GM18502 (cell line): ENCODE results near the gene NCBP2L.
A peak's percentile ranks its signal among the peaks of the same experiment; 100 is the strongest.

Source experiments
- ATAC-seq: cut with Tn5 transposase; IDR thresholded peaks from one replicate; pipeline ENCODE4 v1.9.1; 2021; ENCODE audit warnings: mild to moderate bottlenecking; ENCODE audit not compliant: unreplicated experiment, poor library complexity

Gene NCBP2L

GRCh38 chrX:107777536-107777832, at the start of gene NCBP2L:
Gene NCBP2L (plus strand): TSS chrX:107777733. CDS start chrX:107794221, 16,488 bp downstream.
- no peak for ATAC-seq

DNA sequence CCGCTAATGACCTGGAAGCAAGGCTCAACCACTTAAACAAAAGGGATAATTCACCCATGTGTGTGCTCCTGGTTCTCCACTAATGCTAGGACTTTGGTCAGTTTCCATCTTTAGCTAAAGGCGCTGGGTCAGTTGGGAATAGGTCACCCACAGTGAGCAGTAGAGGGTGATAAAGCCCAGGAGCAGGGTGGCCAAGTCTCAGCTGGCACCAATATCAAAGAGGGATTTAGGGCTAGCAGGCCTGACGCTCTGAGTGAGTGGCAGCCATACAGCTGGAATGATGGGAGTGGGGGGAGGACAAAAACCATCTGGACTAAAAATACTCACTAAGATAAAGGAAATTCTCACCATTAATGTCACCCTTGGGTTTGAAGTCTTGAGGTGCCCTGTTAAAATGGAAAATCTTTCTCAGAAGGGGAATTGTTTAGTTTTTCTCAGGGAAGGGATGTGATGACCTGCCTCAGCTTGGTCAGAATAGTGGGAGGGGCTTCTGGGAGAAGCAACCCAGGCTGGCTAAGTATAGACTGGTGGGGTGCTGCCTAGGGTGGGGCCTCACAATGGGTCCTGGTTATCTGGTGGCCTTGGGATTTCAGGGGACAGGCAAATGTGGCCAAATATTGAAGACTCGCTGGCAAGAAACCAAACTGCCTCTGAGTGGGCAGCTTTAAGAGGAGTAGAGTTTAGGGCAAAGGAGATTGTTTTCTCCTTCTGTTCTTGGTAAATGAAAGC, 49.0 kb upstream of the NCBP2L start:
- ATAC-seq: no peak

- ATAC-seq: peak; percentile 81
Observed at GRCh38 chrX:107729558-107730297, 47.8 kb upstream of the NCBP2L start.

- no peak for ATAC-seq
Observed at GRCh38 chrX:107730298-107730655, 47.3 kb upstream of the NCBP2L start.

DNA sequence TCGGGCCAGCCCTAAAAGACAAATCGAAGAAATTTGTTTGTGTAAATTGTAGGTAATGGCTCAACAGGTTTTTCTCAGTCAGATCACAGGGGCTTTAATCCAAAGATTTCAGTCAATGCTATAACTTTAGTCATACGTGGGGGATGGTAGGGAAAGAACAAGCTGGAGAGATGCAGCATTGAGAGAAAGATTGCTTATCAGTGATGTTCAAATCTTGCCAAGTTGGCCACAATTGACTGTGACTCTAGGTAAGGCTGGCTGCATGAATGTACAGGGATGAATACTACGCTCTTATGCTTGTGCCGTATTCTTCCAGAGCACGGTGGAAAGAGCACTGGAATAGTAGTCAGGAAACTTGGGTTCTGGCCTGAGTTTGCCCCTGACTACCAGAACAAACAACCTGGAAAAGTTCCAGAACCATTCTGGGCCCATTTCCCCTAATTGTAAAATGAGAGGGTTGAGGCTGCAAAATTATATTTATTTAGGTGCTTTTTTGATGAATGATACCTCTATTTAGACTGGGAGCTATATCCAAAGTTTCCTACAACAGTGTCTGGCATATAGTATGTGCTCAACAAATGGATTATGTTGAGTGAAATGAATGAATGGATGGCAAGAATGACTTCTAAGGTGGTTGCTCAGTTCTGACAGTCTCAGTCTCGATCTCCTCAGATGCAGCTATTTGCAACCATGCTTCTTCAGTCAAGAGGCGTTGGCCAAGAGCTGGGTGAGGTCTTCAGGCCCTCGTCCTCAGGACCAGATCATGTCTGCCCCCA, 46.4 kb upstream of the NCBP2L start:
- ATAC-seq: no peak

DNA sequence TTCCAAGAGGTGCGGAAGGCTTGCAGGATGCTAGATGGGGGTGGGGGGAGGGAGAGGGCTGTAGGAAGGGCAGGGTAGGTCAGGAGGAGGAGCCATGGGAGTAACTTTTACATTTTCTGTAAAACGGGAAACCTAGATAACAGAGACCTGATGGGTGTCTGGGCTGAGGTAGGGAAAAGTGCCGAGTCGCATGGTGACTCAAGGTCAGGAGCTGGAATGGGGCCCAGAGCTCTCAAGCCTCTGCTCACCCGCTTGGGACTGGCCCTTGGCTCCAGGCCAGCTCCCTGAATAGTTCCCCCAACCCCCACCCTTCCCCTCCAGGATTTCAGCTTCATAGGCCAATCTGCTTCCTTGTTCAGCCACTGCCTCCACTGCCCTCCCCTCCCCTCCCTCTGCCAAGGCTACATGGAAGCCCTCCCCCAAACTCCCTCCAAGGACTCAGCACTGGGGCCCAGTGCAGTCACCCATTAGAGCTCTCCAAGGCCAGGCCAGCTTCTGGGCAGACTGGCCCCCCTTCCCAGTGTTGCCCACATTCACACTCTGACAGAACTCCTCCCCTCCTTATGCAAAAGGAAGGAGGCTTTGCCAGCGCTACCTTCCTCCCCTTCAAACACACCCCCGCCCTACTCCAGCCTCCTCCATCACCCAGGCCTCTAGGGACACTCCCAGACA, 45.6 kb upstream of the NCBP2L start:
- no peak for ATAC-seq

DNA sequence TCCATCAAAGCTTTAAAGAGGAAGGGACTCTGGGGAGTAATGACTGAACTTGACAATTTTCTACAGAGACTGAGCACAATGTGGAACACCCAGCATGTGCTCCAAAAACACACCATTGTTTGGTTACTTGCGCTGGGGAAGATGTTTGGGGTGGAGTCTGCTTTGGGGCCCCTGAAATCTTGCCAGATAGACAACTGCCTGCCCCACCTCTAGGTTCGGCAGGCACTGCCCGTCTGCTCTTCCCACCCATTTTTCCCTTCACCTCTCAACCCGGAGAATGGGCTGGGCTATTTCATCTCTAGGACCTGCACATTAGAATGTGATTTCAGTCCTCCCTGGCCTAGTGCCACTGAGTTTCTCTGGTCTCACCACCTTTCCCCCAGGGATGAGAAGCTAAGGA, 43.8 kb upstream of the NCBP2L start:
- no peak for ATAC-seq

GRCh38 chrX:107734646-107735045, 42.9 kb upstream of the NCBP2L start:
- no peak for ATAC-seq

DNA sequence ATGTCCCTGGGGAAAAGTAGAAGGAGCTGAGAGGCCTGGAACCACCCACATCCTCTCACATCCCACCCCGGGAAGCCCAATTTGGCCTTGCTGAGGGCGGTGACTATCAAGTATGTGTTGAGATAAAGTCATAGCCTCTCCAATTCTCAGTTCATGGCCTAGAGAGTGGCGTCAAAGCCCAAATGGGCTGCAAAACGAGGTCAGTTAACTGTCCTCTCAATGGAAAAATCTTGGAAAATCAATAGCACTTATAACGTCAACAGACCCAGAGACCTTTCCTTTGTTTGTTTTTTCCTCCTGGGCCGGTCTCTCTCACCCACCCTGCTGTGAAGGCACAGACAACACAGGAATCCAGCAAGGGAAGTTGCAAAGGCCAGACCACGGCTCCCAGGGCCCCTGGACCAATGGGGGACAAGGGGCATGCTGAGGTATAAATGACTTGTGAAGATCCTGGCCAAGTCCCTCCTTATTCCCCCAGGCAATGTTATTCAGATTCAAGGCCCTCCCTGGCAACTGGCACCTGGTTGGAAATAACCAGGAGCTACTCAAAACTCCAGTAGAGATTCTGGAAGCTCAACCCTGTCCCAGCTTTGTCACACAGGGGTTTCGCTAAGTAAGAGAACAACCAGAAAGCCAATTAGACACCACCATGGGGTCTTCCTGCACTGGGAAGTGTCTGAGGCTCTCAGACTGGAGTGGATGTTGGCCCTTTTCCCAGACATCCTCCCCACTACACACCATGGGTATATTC, 40.6 kb upstream of the NCBP2L start:
- ATAC-seq: no peak

DNA sequence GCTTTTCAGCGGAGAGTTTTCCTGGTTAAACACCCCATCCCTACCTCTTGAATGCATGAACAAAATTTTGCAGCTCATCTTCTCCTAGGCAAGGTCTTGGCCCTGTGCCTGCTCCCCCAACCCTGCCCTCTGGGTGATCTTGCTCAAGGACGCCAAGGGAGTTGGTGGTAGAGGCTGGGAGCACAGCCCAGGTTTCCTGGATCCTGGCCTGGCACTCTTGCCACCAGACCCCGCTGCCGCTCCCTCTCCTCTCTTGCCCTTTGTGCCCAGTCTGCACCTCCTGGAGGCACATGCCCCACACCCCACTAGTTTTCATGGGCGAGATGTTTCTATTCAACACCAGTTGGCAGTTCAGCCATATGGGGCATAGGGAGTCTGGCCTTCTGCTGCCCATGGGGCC, 39.3 kb upstream of the NCBP2L start:
- no peak for ATAC-seq

GRCh38 chrX:107738768-107739167, 38.8 kb upstream of the NCBP2L start:
- ATAC-seq: no peak

- no peak for ATAC-seq
Observed at GRCh38 chrX:107739541-107739940, 38.0 kb upstream of the NCBP2L start.

- peak; percentile 37 for ATAC-seq
Observed at GRCh38 chrX:107741404-107741790, 36.1 kb upstream of the NCBP2L start.

DNA sequence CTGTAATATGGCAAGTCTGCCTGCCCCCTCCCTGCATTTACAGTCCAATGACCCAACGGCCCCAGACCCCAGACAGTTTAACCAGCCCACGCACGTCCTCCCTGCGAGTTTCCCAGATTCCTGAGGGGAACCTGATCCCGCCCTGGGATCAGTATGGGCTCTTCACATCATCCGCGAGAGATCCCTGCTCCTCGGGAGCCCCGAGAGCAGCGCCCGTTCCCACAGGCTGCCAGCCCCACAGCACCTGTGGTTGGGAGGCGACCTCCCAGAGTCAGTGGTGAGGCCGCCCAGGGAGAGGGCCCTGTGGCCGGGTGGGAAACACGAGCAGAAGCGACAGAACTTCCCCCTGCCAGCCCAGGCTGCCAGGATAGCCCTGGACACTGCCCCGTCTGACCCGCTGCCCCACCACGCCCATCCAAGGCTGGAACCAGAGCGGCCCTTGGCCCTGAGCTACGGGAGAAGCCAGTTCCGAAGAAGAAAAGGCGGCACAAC, 34.8 kb upstream of the NCBP2L start:
- no peak for ATAC-seq

- ATAC-seq: no peak
Observed at GRCh38 chrX:107743995-107744394, 33.5 kb upstream of the NCBP2L start.

DNA sequence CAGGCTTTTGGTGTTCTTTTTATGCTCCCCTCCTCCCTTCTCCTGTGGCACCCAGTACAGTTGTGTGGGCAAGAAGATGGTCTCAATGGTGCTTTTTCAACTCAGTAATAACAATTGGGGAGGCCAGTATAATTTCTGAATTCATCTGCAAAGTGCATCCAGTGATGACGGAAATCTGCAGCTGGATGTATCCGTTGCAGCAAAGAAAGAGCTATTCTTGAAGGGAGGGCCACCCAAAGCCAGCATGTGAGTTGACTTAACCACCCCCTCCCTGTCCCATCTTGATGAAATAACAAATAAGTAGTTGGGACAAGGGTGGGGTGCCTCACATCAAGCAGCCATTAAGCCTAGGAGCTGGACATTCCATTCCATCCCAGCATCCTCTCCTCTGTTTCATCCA, 32.7 kb upstream of the NCBP2L start:
- no peak for ATAC-seq

DNA sequence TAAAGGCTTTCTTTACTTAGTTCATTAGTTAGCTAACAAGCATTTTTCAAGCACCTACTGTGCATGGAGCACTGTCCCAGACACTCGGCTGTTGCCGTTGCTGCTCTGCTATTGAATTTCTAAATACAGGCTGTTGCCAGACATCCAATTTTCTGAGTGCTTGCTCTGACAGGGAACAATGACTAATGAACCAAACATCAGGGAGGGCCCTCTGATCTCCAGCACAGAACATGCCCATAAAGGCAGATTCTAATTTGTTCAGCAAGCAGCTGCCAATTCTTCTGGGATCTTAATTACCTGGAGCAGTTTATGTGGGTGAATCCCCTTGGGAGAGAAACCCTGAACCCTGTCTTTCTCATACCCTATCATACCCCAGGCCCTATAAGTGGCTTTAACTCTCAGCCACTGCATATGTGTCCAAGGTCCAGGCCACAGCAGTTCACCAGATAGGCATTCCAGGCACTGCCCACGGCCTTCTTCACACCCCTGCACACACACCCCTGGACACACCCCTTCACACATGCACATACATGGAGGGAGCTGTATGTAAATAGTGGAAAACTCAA, 29.9 kb upstream of the NCBP2L start:
- ATAC-seq: no peak

DNA sequence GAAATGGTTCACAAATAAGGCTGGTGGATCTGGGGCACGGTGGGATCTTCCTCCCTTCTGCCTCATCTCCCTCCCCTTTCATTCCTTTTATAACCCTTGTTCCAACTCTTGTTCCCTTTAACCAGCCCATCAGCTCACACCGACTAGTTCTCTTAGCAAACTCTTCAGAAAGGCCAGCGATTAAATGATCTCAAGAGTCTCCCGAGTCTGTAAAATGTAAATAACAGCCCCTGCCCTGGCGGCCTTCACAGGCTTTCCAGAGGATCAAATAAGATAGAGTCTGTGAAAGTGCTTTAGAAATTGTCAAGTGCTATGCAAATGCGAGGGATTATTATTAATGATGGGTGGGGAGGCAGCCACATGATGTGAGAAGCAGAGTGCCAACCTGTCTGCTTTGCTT, 29.0 kb upstream of the NCBP2L start:
- ATAC-seq: no peak

GRCh38 chrX:107750263-107750662, 27.3 kb upstream of the NCBP2L start:
- ATAC-seq: no peak
